KMS-11 (cell line): ENCODE results near the gene CDK3.

Source experiments
- H2AFZ ChIP-seq: fragments of 200-600 bp; sonication (generic); 2 replicates; pipeline ENCODE4 v1.6.1; 2016; ENCODE audit warnings: antibody characterized with exemption, mixed run types, low read depth
- H3K27ac ChIP-seq: fragments of 200-600 bp; sonication (generic); 2 replicates; pipeline ENCODE4 v1.6.1; 2016; ENCODE audit warnings: mild to moderate bottlenecking, mixed run types
- H3K27me3 ChIP-seq: fragments of 200-600 bp; sonication (generic); 2 replicates; pipeline ENCODE4 v1.6.1; 2017; ENCODE audit warnings: mild to moderate bottlenecking, low read depth, mixed run types, moderate library complexity; ENCODE audit not compliant: insufficient read depth
- H3K36me3 ChIP-seq: fragments of 200-600 bp; sonication (generic); 2 replicates; pipeline ENCODE4 v1.6.1; 2017; ENCODE audit warnings: mild to moderate bottlenecking, mixed run types; ENCODE audit not compliant: insufficient read depth
- H3K4me1 ChIP-seq: fragments of 200-600 bp; sonication (generic); 2 replicates; pipeline ENCODE4 v1.6.1; 2016; ENCODE audit warnings: mild to moderate bottlenecking, low read depth, mixed run types; ENCODE audit not compliant: poor library complexity, severe bottlenecking
- H3K4me2 ChIP-seq: fragments of 200-600 bp; sonication (generic); 2 replicates; pipeline ENCODE4 v1.7.0; 2016; ENCODE audit warnings: mild to moderate bottlenecking, mixed run types
- H3K4me3 ChIP-seq: fragments of 200-600 bp; sonication (generic); IDR thresholded peaks from 2 replicates; pipeline ENCODE4 v1.6.1; 2017; ENCODE audit warnings: low read depth, low read length, mixed read lengths; ENCODE audit not compliant: insufficient read depth
- H3K79me2 ChIP-seq: fragments of 200-600 bp; sonication (generic); 2 replicates; pipeline ENCODE4 v1.6.1; 2016; ENCODE audit warnings: low read depth, mixed run types; ENCODE audit not compliant: insufficient read depth
- H3K9ac ChIP-seq: fragments of 200-600 bp; sonication (generic); 2 replicates; pipeline ENCODE4 v1.6.1; 2016; ENCODE audit warnings: mild to moderate bottlenecking, mixed run types
- H4K20me1 ChIP-seq: fragments of 200-600 bp; sonication (generic); 2 replicates; pipeline ENCODE4 v1.6.1; 2016; ENCODE audit warnings: mild to moderate bottlenecking, mixed run types; ENCODE audit not compliant: insufficient read depth
- TF ChIP-seq, protein P1 (sequence below): fragments of 200-600 bp; sonication (generic); conservative IDR thresholded peaks from 2 replicates; pipeline ENCODE4 v1.6.1; 2017; ENCODE audit warnings: low read depth, mild to moderate bottlenecking, antibody characterized with exemption, low read length, moderate library complexity, mixed read lengths

Gene CDK3

GRCh38 chr17:76046064-76046463, 45.4 kb downstream of the CDK3 start:
- H2AFZ ChIP-seq = no peak overlapping the region
- no peaks in the 10 kb centered on the region for H3K79me2 ChIP-seq
- H3K4me3 ChIP-seq = no peak overlapping the region
- no peaks in the 10 kb centered on the region for H3K4me1 ChIP-seq
- no peak overlapping the region for H3K9ac ChIP-seq
- H3K36me3 ChIP-seq = peaks cover 27% of the 10 kb centered on the region; the same call in 1 of the 2 replicates
- H3K4me2 ChIP-seq = no peak overlapping the region
- H3K27ac ChIP-seq = no peak overlapping the region
- TF ChIP-seq, protein P1, sequence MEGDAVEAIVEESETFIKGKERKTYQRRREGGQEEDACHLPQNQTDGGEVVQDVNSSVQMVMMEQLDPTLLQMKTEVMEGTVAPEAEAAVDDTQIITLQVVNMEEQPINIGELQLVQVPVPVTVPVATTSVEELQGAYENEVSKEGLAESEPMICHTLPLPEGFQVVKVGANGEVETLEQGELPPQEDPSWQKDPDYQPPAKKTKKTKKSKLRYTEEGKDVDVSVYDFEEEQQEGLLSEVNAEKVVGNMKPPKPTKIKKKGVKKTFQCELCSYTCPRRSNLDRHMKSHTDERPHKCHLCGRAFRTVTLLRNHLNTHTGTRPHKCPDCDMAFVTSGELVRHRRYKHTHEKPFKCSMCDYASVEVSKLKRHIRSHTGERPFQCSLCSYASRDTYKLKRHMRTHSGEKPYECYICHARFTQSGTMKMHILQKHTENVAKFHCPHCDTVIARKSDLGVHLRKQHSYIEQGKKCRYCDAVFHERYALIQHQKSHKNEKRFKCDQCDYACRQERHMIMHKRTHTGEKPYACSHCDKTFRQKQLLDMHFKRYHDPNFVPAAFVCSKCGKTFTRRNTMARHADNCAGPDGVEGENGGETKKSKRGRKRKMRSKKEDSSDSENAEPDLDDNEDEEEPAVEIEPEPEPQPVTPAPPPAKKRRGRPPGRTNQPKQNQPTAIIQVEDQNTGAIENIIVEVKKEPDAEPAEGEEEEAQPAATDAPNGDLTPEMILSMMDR = no peak
- H4K20me1 ChIP-seq = no peaks in the 10 kb centered on the region
- H3K27me3 ChIP-seq = no peaks in the 10 kb centered on the region

GRCh38 chr17:76048025-76048605, 47.5 kb downstream of the CDK3 start:
- Histone ChIP-seq H3K4me3 (no peak overlapping the region), H3K27ac (no peak overlapping the region), H2AFZ (no peak overlapping the region), H3K36me3 (peaks cover 25% of the 10 kb centered on the region; the same call in 1 of the 2 replicates), H3K27me3 (no peaks in the 10 kb centered on the region), H3K4me2 (no peak overlapping the region), H4K20me1 (no peaks in the 10 kb centered on the region), H3K79me2 (no peaks in the 10 kb centered on the region), H3K9ac (no peak overlapping the region), H3K4me1 (no peaks in the 10 kb centered on the region)
- TF ChIP-seq, protein P1 = no peak

DNA sequence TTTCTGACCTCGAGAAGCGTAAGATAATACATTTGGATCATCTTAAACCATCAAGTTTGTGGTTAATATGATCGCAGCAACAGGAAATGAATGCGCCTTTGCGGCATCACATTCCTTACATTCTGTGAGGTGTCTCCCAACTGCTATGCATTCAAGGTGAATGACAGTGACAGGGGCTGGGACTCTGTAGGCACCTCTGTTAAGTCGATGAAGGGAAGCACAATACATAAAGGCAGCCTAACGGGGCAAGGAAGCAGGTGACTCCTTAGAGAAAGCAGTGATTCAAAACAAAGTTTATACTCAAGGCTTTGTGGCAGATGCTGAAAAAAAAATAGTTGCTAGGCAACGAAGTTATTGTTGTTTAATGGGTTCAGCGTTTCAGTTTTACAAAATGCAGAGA, 48.1 kb downstream of the CDK3 start:
- no peak overlapping the region for H2AFZ ChIP-seq
- no peaks in the 10 kb centered on the region for H3K27me3 ChIP-seq
- H3K4me1 ChIP-seq = no peaks in the 10 kb centered on the region
- no peaks in the 10 kb centered on the region for H3K79me2 ChIP-seq
- H3K4me2 ChIP-seq = no peak overlapping the region
- H3K9ac ChIP-seq = no peak overlapping the region
- TF ChIP-seq, protein P1 = no peak
- H4K20me1 ChIP-seq = no peaks in the 10 kb centered on the region
- peaks cover 25% of the 10 kb centered on the region; the same call in 1 of the 2 replicates for H3K36me3 ChIP-seq
- H3K4me3 ChIP-seq = no peak overlapping the region
- H3K27ac ChIP-seq = no peak overlapping the region

- H3K79me2 ChIP-seq = no peaks in the 10 kb centered on the region
- no peak overlapping the region for H2AFZ ChIP-seq
- H3K9ac ChIP-seq = no peak overlapping the region
- no peak overlapping the region for H3K27ac ChIP-seq
- no peak overlapping the region for H3K4me2 ChIP-seq
- H3K27me3 ChIP-seq = no peaks in the 10 kb centered on the region
- peaks cover 25% of the 10 kb centered on the region; the same call in 1 of the 2 replicates for H3K36me3 ChIP-seq
- H3K4me1 ChIP-seq = no peaks in the 10 kb centered on the region
- no peak overlapping the region for H3K4me3 ChIP-seq
- TF ChIP-seq, protein P1 = no peak
- H4K20me1 ChIP-seq = no peaks in the 10 kb centered on the region
Observed at GRCh38 chr17:76049239-76049638, 48.6 kb downstream of the CDK3 start.
